Activated CD8-positive, alpha-beta memory T cell treated with anti-CD3 and anti-CD28 coated beads for 36 hours (primary cell): ENCODE measurements around the gene LARGE2. TPM values are rescaled to one million over a fixed set of nuclear protein-coding genes. Genes with fewer than 3 reads are reported as not detected.

ENCODE experiments used
- CTCF ChIA-PET: fragments of 350-600 bp; sonication (Branson Sonifier 250); formaldehyde crosslinking; loops from one replicate; lab custom pipeline; 2021; ENCODE audit warnings: antibody characterized with exemption; lab: Charles Lee
- POLR2A ChIA-PET: fragments of 350-600 bp; sonication (Branson Sonifier 250); formaldehyde crosslinking; loops from one replicate; lab custom pipeline; 2021; ENCODE audit warnings: antibody characterized with exemption; lab: Charles Lee
- total RNA-seq, 2 experiments: library from RNA; stranded (reverse); gene quantifications; one replicate each; pipeline ENCODE4 v1.2.3, GENCODE V29; 2021

LARGE2 gene
- total RNA-seq, 2 experiments from 2014 or later, result 2.4 to 2.9 TPM

DNA sequence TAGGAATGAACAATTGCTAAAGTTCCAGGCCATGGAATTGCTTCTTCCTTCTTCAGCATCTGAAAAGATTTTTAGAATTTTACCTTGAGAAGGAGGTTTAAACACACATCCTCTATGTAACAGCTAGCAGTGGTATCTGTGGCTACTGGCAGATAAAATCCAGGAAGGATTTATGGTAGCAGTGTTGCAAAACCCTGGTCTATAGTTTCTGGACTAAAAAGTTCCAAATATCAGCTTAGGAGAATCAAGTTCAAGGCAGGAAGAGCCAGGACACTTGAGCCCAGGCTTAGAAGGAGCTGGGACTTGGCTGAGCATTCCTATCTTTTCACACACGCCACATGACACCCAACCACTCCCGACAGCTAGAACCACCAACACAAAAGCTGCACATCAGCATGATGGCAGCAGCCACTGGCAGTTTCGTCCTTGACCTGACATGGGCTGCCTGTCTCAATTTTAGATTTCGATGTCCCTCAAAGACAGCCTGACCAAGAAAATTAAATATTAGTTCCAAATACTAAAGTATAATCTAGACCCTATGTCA is 14.1 kb downstream of the LARGE2 start:
- POLR2A ChIA-PET, result no interaction called here

GRCh38 chr11:45937916-45938315 is 15.5 kb downstream of the LARGE2 start:
- POLR2A ChIA-PET, result no interaction called here
- CTCF ChIA-PET, result no interaction called here

More for the DNA sequence above, 14.1 kb downstream of the LARGE2 start:
- CTCF ChIA-PET, result interaction anchor here (0.5 to 0.8 kb wide), 2 partner anchors 19 to 369 kb away, joined by 4 read pairs; partner anchors contain the start of gene PEX16

DNA sequence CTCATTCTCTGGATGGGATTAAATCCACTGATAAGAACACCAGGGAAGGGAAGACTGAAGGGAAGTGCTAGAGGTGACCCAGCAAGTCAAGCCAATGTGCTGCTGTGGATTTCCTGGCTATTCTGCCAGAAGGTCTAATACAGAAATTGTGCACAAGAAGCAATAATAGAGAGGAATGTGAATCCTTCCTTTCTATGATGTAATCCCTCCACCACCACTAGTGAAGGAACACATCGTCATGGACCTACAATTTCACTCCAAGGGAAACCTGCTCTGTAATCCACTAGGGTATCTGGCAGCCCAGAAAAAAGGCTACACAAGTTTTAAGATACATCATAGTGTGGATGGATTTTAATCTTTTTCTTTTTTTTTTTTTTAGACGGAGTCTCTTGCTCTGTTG is 17.4 kb downstream of the LARGE2 start:
- ChIA-PET CTCF (interaction anchor here (0.6 kb wide), 1 partner anchor 22 kb away, joined by 4 read pairs; no protein-coding TSS in a partner anchor), POLR2A (interaction anchor here (0.6 kb wide), 3 partner anchors 14 to 648 kb away, joined by 3 to 5 read pairs (median 5); no protein-coding TSS in a partner anchor)

DNA sequence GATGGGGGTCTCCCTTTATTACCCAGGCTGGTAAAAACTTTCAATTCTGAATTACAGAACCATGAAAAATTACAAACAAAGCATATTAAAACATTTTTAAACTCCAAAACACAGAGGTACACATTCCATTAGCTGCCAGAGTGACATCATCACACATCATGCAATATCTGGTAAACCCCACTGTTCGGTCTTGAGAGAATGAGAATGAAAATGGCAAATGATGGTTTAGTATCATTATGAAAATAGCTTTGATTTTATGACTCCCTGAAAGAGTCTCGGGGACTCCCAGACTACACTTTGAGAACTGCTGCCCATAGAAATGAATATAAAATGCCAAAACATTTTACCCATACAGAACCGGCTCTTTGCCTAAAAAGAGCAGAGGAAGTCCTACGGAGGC is 18.8 kb downstream of the LARGE2 start:
- POLR2A ChIA-PET, result interaction anchor here (0.6 kb wide), 1 partner anchor 179 kb away, joined by 4 read pairs; no protein-coding TSS in a partner anchor
- CTCF ChIA-PET, result no interaction called here

DNA sequence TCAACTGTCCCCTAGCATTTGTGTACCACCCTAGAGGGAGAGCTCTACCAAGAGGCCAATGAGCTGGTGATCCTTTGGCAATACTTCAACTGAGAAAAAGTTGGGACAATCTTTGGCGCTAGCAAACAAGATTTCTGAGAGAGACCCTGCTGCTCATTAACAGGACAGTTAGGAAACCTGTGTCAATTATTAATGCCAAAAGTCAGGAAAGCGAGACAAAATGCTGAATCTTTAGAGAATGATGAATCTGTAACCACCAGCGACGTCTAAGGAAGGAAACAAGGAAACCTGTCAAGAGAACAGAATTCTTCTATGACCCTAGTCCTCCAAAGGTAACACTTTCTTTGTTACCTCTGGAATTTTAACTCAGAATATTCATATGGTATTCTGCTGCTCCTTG is 19.9 kb downstream of the LARGE2 start:
- POLR2A ChIA-PET, result no interaction called here
- CTCF ChIA-PET, result no interaction called here

DNA sequence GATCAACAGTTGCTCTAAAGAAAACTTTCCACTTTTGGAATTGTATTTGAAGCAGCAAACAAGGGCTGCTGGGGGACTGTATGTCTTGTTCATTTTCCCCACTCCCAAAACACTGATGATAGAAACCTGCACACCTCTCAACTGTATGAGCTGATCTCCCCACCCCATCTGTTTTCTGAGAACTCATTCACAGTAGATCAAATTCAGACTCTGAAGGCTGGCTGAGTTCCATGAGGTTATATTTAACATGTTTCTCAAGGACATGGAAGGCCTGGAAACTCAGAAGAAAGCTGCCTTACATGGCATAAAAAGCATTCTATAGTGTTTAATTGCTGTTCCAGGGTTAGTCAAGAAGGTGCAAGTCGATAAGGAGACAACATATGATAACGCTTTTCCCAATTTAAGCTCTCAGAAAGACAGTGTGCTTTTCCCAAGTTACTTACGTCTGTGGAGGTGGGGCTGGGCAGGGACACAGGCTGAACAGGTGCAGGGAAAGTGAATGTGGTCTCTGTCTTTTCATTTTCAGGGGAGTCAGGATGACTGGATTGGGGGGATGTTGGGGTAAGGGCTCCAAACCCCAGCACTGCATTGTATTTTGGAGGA is 23.0 kb downstream of the LARGE2 start:
- POLR2A ChIA-PET, result no interaction called here

GRCh38 chr11:45947885-45948284 is 25.4 kb downstream of the LARGE2 start:
- CTCF ChIA-PET, result no interaction called here

More for the DNA sequence above, 23.0 kb downstream of the LARGE2 start:
- CTCF ChIA-PET, result no interaction called here

DNA sequence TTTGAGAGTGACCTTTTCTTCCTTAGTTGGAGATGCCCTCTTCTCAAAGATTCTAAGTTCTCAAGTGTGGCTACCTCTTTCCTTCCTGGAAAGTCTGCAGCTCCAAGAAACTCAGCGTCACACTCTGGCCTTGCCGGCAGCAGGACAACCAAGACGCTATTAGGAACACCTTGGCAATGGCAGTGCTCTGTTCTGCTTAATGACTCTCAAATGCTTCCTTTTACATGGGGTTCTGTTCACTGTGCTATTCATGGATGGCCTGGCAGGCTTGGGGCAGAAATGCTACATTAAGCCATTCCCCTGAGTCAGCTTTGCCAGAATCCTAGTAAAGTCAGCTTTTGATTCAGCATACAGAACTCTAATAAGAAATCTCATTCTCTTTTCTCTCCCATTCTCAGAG is 25.9 kb downstream of the LARGE2 start:
- POLR2A ChIA-PET, result no interaction called here
- CTCF ChIA-PET, result no interaction called here

More at GRCh38 chr11:45947885-45948284, 25.4 kb downstream of the LARGE2 start:
- POLR2A ChIA-PET, result no interaction called here

DNA sequence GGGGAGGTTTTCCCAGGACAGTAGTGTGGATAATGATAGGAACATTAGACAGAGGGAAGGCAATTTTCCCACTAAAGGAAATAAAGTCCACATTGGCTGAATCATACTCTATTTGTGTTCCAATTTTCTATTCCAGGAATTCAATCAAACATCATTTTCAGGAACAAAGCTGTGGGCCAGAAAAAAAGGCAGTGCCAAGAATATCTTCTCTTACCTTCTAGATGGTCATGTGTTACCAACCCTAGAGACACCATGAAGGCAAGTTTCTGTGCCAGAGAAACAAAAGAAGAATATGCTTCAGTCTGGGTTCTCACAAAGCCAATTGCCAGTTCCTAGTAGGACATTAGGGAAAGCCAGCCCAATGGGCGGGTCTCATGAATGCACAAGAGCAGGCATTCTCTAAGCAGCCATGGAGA is 27.5 kb downstream of the LARGE2 start:
- POLR2A ChIA-PET, result no interaction called here

GRCh38 chr11:45959851-45960250 is 37.4 kb downstream of the LARGE2 start:
- ChIA-PET POLR2A (no interaction called here), CTCF (no interaction called here)

More for the DNA sequence above, 27.5 kb downstream of the LARGE2 start:
- CTCF ChIA-PET, result interaction anchor here (0.7 kb wide), 1 partner anchor 34 kb away, joined by 3 read pairs; no protein-coding TSS in a partner anchor

- POLR2A ChIA-PET, result no interaction called here
- CTCF ChIA-PET, result no interaction called here
These were observed 38.1 kb downstream of the LARGE2 start for GRCh38 chr11:45960387-45961095.

- CTCF ChIA-PET, result no interaction called here
These were observed 39.3 kb downstream of the LARGE2 start for GRCh38 chr11:45961751-45962240.

DNA sequence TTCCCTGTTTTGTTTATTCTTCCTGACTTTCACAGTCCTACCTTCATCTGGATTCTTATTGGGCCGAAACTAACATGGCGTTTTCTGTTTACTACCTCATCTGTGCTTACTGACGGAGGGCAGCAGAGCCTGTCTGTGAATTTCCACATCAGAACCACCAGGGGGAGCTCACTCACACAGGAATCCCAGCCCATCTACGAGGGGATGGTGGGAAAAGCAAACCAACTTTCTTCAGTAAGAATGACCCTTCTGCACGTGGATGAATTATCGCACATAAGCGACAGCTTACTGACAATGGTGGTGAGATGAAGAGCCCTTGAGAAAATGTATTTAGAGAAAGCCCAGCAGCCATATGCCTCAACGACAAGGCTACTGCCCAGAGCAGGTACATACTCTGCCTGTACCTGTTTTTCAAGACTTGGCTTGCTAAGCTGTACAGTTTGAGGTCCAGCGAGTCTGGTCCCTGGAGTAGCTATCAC is 42.5 kb downstream of the LARGE2 start:
- ChIA-PET CTCF (interaction anchor here (0.7 to 3.0 kb wide), 13 partner anchors 9 to 349 kb away, joined by 3 to 34 read pairs (median 4); no protein-coding TSS in a partner anchor), POLR2A (interaction anchor here (0.6 kb wide), 1 partner anchor 25 kb away, joined by 5 read pairs; no protein-coding TSS in a partner anchor)

More at GRCh38 chr11:45961751-45962240, 39.3 kb downstream of the LARGE2 start:
- POLR2A ChIA-PET, result no interaction called here

GRCh38 chr11:45967506-45967905 is 45.0 kb downstream of the LARGE2 start:
- ChIA-PET CTCF (no interaction called here), POLR2A (interaction anchor here (0.7 kb wide), 1 partner anchor 329 kb away, joined by 3 read pairs; no protein-coding TSS in a partner anchor)

GRCh38 chr11:45968901-45969300 is 46.4 kb downstream of the LARGE2 start:
- CTCF ChIA-PET, result interaction anchor here (1.0 kb wide), 1 partner anchor 158 kb away, joined by 3 read pairs; no protein-coding TSS in a partner anchor
- POLR2A ChIA-PET, result no interaction called here

DNA sequence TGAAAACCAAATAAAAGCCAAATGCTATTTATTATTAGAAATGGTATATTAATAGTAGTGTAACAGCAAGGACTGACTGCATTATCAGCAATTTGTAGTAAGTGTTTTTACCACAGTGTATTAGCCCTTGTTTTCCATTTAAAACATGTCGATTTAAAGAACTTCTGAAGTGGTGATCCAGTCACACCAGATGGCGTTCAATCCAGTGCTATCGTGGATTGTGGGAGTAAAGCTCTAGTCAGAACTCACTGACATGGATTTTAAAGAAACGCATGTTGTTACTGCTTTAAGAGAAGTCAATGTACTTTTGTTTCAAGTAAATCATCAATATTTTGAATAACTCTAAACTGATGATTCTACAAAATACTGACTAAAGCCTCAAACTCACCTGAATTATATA is 51.1 kb downstream of the LARGE2 start:
- POLR2A ChIA-PET, result no interaction called here
- CTCF ChIA-PET, result no interaction called here

- CTCF ChIA-PET, result no interaction called here
- POLR2A ChIA-PET, result no interaction called here
These were observed 52.4 kb downstream of the LARGE2 start for GRCh38 chr11:45974806-45975205.
